Calu3 (cell line): Measurements from ENCODE around the gene ACOT11. TPM values are rescaled to one million over a fixed set of nuclear protein-coding genes. Genes with fewer than 3 reads are reported as not detected.

Experiments
- BruUV-seq: library from RNA; stranded (reverse); fragments of 400-500 nt; replicated peaks from 2 replicates; lab custom pipeline; 2021; lab: Mats Ljungman, UMichigan
- CTCF ChIA-PET: fragments of 300-600 bp; sonication (Branson Sonifier 250); formaldehyde crosslinking; loops from one replicate; lab custom pipeline; 2022; ENCODE audit warnings: antibody characterized with exemption; lab: Charles Lee
- DNase-seq: peaks from one replicate; pipeline ENCODE4 v3.0.0; 2022
- H3K27ac Mint-ChIP-seq: one replicate; pipeline ENCODE4 v1.8.0; 2022; ENCODE audit warnings: mixed read lengths; ENCODE audit not compliant: unreplicated experiment
- H3K27me3 Mint-ChIP-seq: one replicate; pipeline ENCODE4 v1.8.0; 2022; ENCODE audit warnings: mixed read lengths; ENCODE audit not compliant: unreplicated experiment
- H3K36me3 Mint-ChIP-seq: one replicate; pipeline ENCODE4 v1.8.0; 2022; ENCODE audit warnings: mild to moderate bottlenecking, moderate library complexity, mixed read lengths; ENCODE audit not compliant: insufficient read depth, unreplicated experiment
- H3K4me1 Mint-ChIP-seq: one replicate; pipeline ENCODE4 v1.8.0; 2022; ENCODE audit warnings: mild to moderate bottlenecking, low read depth, mixed read lengths; ENCODE audit not compliant: unreplicated experiment
- H3K4me3 Mint-ChIP-seq: one replicate; pipeline ENCODE4 v1.8.0; 2022; ENCODE audit warnings: mild to moderate bottlenecking, low read depth, moderate library complexity, mixed read lengths; ENCODE audit not compliant: unreplicated experiment
- H3K9me3 Mint-ChIP-seq: one replicate; pipeline ENCODE4 v1.8.0; 2022; ENCODE audit warnings: low read depth, mixed read lengths; ENCODE audit not compliant: unreplicated experiment
- CTCF ChIP-seq: fragments of 200-600 bp; IDR thresholded peaks from one replicate; pipeline ENCODE4 v1.8.0; 2022; ENCODE audit warnings: antibody characterized with exemption; ENCODE audit not compliant: unreplicated experiment
- intact Hi-C: fragments of 100-400 bp; cut with micrococcal nuclease; formaldehyde crosslinking; loops from one replicate; pipeline ENCODE4 v1.10.0; 2022; ENCODE audit not compliant: unreplicated experiment
- total RNA-seq: library from RNA; stranded (reverse); gene quantifications from 2 replicates; pipeline ENCODE4 v1.2.3, GENCODE V29; 2022

Gene ACOT11
- total RNA-seq, 1 experiment from 2014 or later, result 10.4 TPM

DNA sequence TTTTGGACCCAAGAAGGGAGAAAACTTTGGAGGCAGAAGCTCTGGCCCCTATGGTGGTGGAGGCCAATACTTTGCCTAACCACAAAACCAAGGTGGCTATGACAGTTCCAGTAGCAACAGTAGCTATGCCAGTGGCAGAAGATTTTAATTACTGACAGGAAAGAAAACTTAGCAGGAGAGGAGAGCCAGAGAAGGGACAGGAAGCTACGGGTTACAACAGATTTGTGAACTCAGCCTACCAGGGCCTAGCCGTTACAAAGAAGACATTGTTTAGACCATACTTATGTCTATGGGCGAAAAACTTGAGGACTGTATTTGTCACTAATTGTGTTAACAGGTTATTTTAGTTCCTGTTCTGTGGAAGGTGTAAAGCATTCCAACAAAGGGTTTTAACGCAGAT is 10.4 kb upstream of the ACOT11 start:
- no peak for TF ChIP-seq CTCF
- H3K36me3 Mint-ChIP-seq, result peaks cover 10% of the 10 kb centered on the region
- intact Hi-C loops, result no loop called here
- no TSS peak for BruUV-seq
- peaks cover 3% of the 10 kb centered on the region for H3K4me1 Mint-ChIP-seq
- no peaks in the 10 kb centered on the region for H3K9me3 Mint-ChIP-seq
- H3K4me3 Mint-ChIP-seq, result no peak overlapping the region
- H3K27me3 Mint-ChIP-seq, result no peaks in the 10 kb centered on the region
- no peak for DNase-seq
- CTCF ChIA-PET, result interaction anchor here (0.6 kb wide), 2 partner anchors 79 to 379 kb away, joined by 6 read pairs; no protein-coding TSS in a partner anchor
- H3K27ac Mint-ChIP-seq, result no peak overlapping the region

- TF ChIP-seq CTCF, result no peak
- intact Hi-C loops, result no loop called here
- H3K4me1 Mint-ChIP-seq, result peaks cover 12% of the 10 kb centered on the region
- BruUV-seq, result no TSS peak
- H3K36me3 Mint-ChIP-seq, result peaks cover 11% of the 10 kb centered on the region
- H3K9me3 Mint-ChIP-seq, result no peaks in the 10 kb centered on the region
- no peak overlapping the region for H3K4me3 Mint-ChIP-seq
- DNase-seq, result no peak
- CTCF ChIA-PET, result no interaction called here
- no peaks in the 10 kb centered on the region for H3K27me3 Mint-ChIP-seq
- no peak overlapping the region for H3K27ac Mint-ChIP-seq
Measured at GRCh38 chr1:54538538-54538937, 9.5 kb upstream of the ACOT11 start.

DNA sequence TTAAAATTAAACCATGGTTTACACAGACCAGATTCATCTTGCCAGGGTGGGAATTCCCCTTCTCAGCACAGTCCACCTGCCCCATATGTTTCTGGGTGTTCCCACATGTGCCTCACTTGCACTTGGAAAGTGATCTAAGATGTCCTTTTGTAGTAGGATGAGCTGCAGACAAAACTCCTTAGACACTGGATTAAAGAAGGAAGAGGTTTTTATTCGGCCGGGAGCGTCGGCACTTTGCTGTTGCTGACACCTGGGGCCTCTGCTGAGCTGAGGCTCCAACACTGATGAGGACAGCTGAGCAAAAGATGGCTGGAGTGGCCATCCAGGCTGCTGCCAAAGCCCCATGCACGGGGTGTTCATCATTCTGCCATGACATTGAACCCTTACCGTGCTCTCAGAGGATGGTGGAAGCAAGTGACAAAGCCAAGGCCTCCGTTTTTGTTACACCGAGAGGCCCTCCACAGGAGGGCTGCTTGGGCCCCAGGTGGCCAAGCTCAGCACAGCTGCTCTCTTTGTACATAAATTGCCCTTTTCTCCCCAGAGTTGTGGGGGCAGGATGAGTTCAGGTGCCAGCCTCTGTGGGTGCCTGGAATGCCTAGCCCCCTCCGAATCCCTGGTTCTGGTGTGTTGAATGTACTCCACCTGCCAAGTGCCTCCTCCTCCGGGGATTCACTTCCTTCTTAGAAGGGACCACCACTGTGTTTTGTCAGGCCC is 7.3 kb upstream of the ACOT11 start:
- Mint-ChIP-seq H3K4me3 (no peak overlapping the region), H3K27ac (no peak overlapping the region), H3K4me1 (peaks cover 17% of the 10 kb centered on the region), H3K27me3 (no peaks in the 10 kb centered on the region), H3K36me3 (peaks cover 11% of the 10 kb centered on the region), H3K9me3 (no peaks in the 10 kb centered on the region)
- TF ChIP-seq CTCF, result no peak
- CTCF ChIA-PET, result no interaction called here
- intact Hi-C loops, result no loop called here
- no peak for DNase-seq
- BruUV-seq, result no TSS peak

- no peaks in the 10 kb centered on the region for H3K27me3 Mint-ChIP-seq
- peaks cover 17% of the 10 kb centered on the region for H3K4me1 Mint-ChIP-seq
- H3K36me3 Mint-ChIP-seq, result peaks cover 17% of the 10 kb centered on the region
- no TSS peak for BruUV-seq
- CTCF ChIA-PET, result interaction anchor here (0.6 kb wide), 2 partner anchors 283 kb away, joined by 4 to 6 read pairs; no protein-coding TSS in a partner anchor
- intact Hi-C loops, result no loop called here
- H3K27ac Mint-ChIP-seq, result peak overlapping the region; percentile 78
- TF ChIP-seq CTCF, result no peak
- peak; percentile 85 for DNase-seq
- no peaks in the 10 kb centered on the region for H3K9me3 Mint-ChIP-seq
- peak overlapping the region; percentile 86 for H3K4me3 Mint-ChIP-seq
Measured at GRCh38 chr1:54542120-54542961, 5.7 kb upstream of the ACOT11 start.
